ENCODE results near the gene FHIP1B. TPM values are rescaled to one million over a fixed set of nuclear protein-coding genes. Genes with fewer than 3 reads are reported as not detected.

Gene FHIP1B
- total RNA-seq, 2 experiments from 2014 or later: 20.1 to 21.2 TPM

DNA sequence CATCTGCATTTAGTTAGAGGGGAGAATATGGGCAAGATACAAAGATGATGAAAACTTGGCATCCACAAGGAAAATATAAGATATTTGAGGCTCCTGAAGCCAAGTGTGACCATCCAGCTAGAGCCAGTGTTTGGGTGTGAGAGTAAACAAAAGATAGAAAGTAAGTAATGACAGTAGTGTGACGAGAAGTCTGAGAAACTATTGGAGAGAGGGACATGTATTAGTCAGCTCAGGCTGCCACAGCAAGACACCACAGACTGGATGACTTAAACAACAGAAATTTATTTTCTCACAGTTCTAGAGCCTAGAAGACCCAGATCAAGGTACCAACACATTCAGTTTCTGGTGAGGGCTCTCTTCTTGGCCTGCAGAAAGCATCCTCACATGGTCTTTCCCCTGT lies 18.8 kb upstream of the FHIP1B start:
- no TSS peak for BruUV-seq (replicated peaks)
- CTCF ChIA-PET (ENCODE audit: unreplicated experiment): interaction anchor here (0.6 kb wide), 1 partner anchor 218 kb away, joined by 3 read pairs; no protein-coding TSS in a partner anchor
- H2AFZ ChIP-seq (ENCODE audit: low read length): no peak overlapping the region
- no peaks in the 10 kb centered on the region for H3K36me3 ChIP-seq (ENCODE audit: insufficient read depth, low read length)
- intact Hi-C loops (cut with micrococcal nuclease; ENCODE audit: unreplicated experiment): no loop called here
- H3K9me3 ChIP-seq (ENCODE audit: low read length): no peaks in the 10 kb centered on the region
- no peaks in the 10 kb centered on the region for H3K4me1 ChIP-seq (ENCODE audit: insufficient read depth, low read length, poor library complexity, severe bottlenecking)
- no peak overlapping the region for H3K27ac ChIP-seq (ENCODE audit: low read depth, low read length, poor library complexity, severe bottlenecking)
- no peak overlapping the region for H3K4me2 ChIP-seq (ENCODE audit: low read length)
- H3K9me2 ChIP-seq (ENCODE audit: insufficient read depth, low read length): no peaks in the 10 kb centered on the region
- no peak for DNase-seq (ENCODE audit: low spot score)
- H4K20me1 ChIP-seq (ENCODE audit: insufficient read depth, low read length): no peaks in the 10 kb centered on the region
- H3K4me3 ChIP-seq (ENCODE audit: low read depth, low read length, poor library complexity, severe bottlenecking): no peak overlapping the region
- H3K79me2 ChIP-seq (ENCODE audit: insufficient read depth, low read depth, low read length): no peaks in the 10 kb centered on the region
- TF ChIP-seq CTCF (conservative IDR thresholded peaks at IDR 0.05; ENCODE audit: low read length): no peak
- no peak for TF ChIP-seq EZH2phosphoT487 (IDR thresholded peaks at IDR 0.05; ENCODE audit: borderline replicate concordance, low read depth, low read length)
- POLR2A ChIA-PET: interaction anchor here (1.1 to 1.2 kb wide), 2 partner anchors 11 to 18 kb away, joined by 3 to 4 read pairs; no protein-coding TSS in a partner anchor

GRCh38 chr11:6251990-6252473 lies 17.6 kb upstream of the FHIP1B start:
- Histone ChIP-seq H2AFZ (ENCODE audit: low read length) (no peak overlapping the region), H3K27ac (ENCODE audit: low read depth, low read length, poor library complexity, severe bottlenecking) (no peak overlapping the region), H3K36me3 (ENCODE audit: insufficient read depth, low read length) (no peaks in the 10 kb centered on the region), H3K9me3 (ENCODE audit: low read length) (no peaks in the 10 kb centered on the region), H3K9me2 (ENCODE audit: insufficient read depth, low read length) (no peaks in the 10 kb centered on the region), H3K79me2 (ENCODE audit: insufficient read depth, low read depth, low read length) (no peaks in the 10 kb centered on the region), H3K4me1 (ENCODE audit: insufficient read depth, low read length, poor library complexity, severe bottlenecking) (no peaks in the 10 kb centered on the region), H3K4me2 (ENCODE audit: low read length) (no peak overlapping the region), H3K4me3 (ENCODE audit: low read depth, low read length, poor library complexity, severe bottlenecking) (no peak overlapping the region), H4K20me1 (ENCODE audit: insufficient read depth, low read length) (no peaks in the 10 kb centered on the region)
- POLR2A ChIA-PET: interaction anchor here (0.6 to 1.1 kb wide), 4 partner anchors 8 to 56 kb away, joined by 3 to 4 read pairs (median 3); no protein-coding TSS in a partner anchor
- TF ChIP-seq EZH2phosphoT487 (IDR thresholded peaks at IDR 0.05; ENCODE audit: borderline replicate concordance, low read depth, low read length) (no peak), CTCF (conservative IDR thresholded peaks at IDR 0.05; ENCODE audit: low read length) (no peak)
- DNase-seq (ENCODE audit: low spot score): no peak
- BruUV-seq (replicated peaks): no TSS peak
- CTCF ChIA-PET (ENCODE audit: unreplicated experiment): interaction anchor here (1.2 kb wide), 1 partner anchor 111 kb away, joined by 4 read pairs; no protein-coding TSS in a partner anchor
- intact Hi-C loops (cut with micrococcal nuclease; ENCODE audit: unreplicated experiment): loop anchor here (1.0 kb wide), 1 partner anchor 101 kb away; no protein-coding TSS in a partner anchor

- H3K9me3 ChIP-seq (ENCODE audit: low read length): no peaks in the 10 kb centered on the region
- CTCF ChIA-PET (ENCODE audit: unreplicated experiment): interaction anchor here (1.2 kb wide), 1 partner anchor 13 kb away, joined by 5 read pairs; the partner anchor contains the start of gene CNGA4
- no TSS peak for BruUV-seq (replicated peaks)
- POLR2A ChIA-PET: interaction anchor here (0.6 to 1.2 kb wide), 4 partner anchors 9 to 103 kb away, joined by 3 to 5 read pairs (median 3); no protein-coding TSS in a partner anchor
- no peaks in the 10 kb centered on the region for H3K79me2 ChIP-seq (ENCODE audit: insufficient read depth, low read depth, low read length)
- H4K20me1 ChIP-seq (ENCODE audit: insufficient read depth, low read length): no peaks in the 10 kb centered on the region
- H3K36me3 ChIP-seq (ENCODE audit: insufficient read depth, low read length): no peaks in the 10 kb centered on the region
- H3K4me1 ChIP-seq (ENCODE audit: insufficient read depth, low read length, poor library complexity, severe bottlenecking): no peaks in the 10 kb centered on the region
- no peak overlapping the region for H2AFZ ChIP-seq (ENCODE audit: low read length)
- H3K4me3 ChIP-seq (ENCODE audit: low read depth, low read length, poor library complexity, severe bottlenecking): no peak overlapping the region
- no peaks in the 10 kb centered on the region for H3K9me2 ChIP-seq (ENCODE audit: insufficient read depth, low read length)
- TF ChIP-seq CTCF (conservative IDR thresholded peaks at IDR 0.05; ENCODE audit: low read length) (peak; percentile 80), EZH2phosphoT487 (IDR thresholded peaks at IDR 0.05; ENCODE audit: borderline replicate concordance, low read depth, low read length) (no peak)
- peak; percentile 47 for DNase-seq (ENCODE audit: low spot score)
- intact Hi-C loops (cut with micrococcal nuclease; ENCODE audit: unreplicated experiment): loop anchor here (1.0 kb wide), 1 partner anchor 102 kb away; no protein-coding TSS in a partner anchor
- H3K4me2 ChIP-seq (ENCODE audit: low read length): no peak overlapping the region
- H3K27ac ChIP-seq (ENCODE audit: low read depth, low read length, poor library complexity, severe bottlenecking): no peak overlapping the region
These were observed 16.8 kb upstream of the FHIP1B start for GRCh38 chr11:6251120-6251733.
